ENCODE data around the gene SYK.
"Not testable (repeated sequence)": the region's sequence is repeated elsewhere in the genome, so short reads cannot be mapped to it uniquely, and the experiment has no call there.

SYK gene

GRCh38 chr9:90882991-90883600 is 81.5 kb downstream of the SYK start:
- TF ChIP-seq, protein P1, sequence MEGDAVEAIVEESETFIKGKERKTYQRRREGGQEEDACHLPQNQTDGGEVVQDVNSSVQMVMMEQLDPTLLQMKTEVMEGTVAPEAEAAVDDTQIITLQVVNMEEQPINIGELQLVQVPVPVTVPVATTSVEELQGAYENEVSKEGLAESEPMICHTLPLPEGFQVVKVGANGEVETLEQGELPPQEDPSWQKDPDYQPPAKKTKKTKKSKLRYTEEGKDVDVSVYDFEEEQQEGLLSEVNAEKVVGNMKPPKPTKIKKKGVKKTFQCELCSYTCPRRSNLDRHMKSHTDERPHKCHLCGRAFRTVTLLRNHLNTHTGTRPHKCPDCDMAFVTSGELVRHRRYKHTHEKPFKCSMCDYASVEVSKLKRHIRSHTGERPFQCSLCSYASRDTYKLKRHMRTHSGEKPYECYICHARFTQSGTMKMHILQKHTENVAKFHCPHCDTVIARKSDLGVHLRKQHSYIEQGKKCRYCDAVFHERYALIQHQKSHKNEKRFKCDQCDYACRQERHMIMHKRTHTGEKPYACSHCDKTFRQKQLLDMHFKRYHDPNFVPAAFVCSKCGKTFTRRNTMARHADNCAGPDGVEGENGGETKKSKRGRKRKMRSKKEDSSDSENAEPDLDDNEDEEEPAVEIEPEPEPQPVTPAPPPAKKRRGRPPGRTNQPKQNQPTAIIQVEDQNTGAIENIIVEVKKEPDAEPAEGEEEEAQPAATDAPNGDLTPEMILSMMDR (IDR thresholded peaks at IDR 0.05; ENCODE audit: low read depth, low read length) = no peak
- Histone ChIP-seq H3K36me3 (peaks cover 87% of the 10 kb centered on the region), H3K4me3 (ENCODE audit: low read depth, low read length) (no peak overlapping the region), H3K27me3 (ENCODE audit: insufficient read depth, low read depth, severe bottlenecking) (no peaks in the 10 kb centered on the region), H3K9me3 (ENCODE audit: severe bottlenecking) (peaks cover 7% of the 10 kb centered on the region), H3K27ac (no peak overlapping the region)
- no peak for DNase-seq

GRCh38 chr9:90883661-90884060 is 82.0 kb downstream of the SYK start:
- no peak for DNase-seq
- peaks cover 7% of the 10 kb centered on the region for H3K9me3 ChIP-seq (ENCODE audit: severe bottlenecking)
- TF ChIP-seq, protein P1 (IDR thresholded peaks at IDR 0.05; ENCODE audit: low read depth, low read length) = no peak
- no peaks in the 10 kb centered on the region for H3K27me3 ChIP-seq (ENCODE audit: insufficient read depth, low read depth, severe bottlenecking)
- H3K4me3 ChIP-seq (ENCODE audit: low read depth, low read length) = no peak overlapping the region
- no peak overlapping the region for H3K27ac ChIP-seq
- H3K36me3 ChIP-seq = peaks cover 87% of the 10 kb centered on the region

- H3K9me3 ChIP-seq (ENCODE audit: severe bottlenecking) = peaks cover 7% of the 10 kb centered on the region
- no peak overlapping the region for H3K27ac ChIP-seq
- H3K36me3 ChIP-seq = peaks cover 87% of the 10 kb centered on the region
- TF ChIP-seq, protein P1 (IDR thresholded peaks at IDR 0.05; ENCODE audit: low read depth, low read length) = no peak
- no peak overlapping the region for H3K4me3 ChIP-seq (ENCODE audit: low read depth, low read length)
- no peak for DNase-seq
- H3K27me3 ChIP-seq (ENCODE audit: insufficient read depth, low read depth, severe bottlenecking) = no peaks in the 10 kb centered on the region
Measured at GRCh38 chr9:90884178-90884577, 82.6 kb downstream of the SYK start.

GRCh38 chr9:90886868-90887267 is 85.2 kb downstream of the SYK start:
- not testable (repeated sequence) for H3K27ac ChIP-seq; H3K9me3 ChIP-seq (ENCODE audit: severe bottlenecking); H3K27me3 ChIP-seq (ENCODE audit: insufficient read depth, low read depth, severe bottlenecking); DNase-seq; H3K4me3 ChIP-seq (ENCODE audit: low read depth, low read length)
- H3K36me3 ChIP-seq = peaks cover 87% of the 10 kb centered on the region

DNA sequence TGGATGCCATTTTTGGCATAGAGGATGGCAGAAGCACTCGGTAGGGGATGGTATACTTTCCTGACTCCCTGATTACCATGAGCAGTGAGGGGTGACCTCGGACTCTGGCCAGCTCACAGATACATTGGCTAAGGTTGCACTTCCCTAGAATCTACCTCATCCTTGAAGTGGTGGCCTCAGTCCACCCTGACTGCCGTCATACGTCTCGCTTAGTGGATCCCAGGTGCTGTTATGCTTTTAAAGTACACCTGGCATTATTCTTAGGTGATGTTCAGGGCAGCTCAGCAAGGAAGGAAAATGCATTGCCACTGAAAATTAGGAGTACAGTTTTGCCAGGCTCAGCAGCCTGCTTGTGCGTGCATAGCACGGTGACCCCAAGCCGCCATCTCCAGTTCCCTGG is 87.3 kb downstream of the SYK start:
- TF ChIP-seq, protein P1 (IDR thresholded peaks at IDR 0.05; ENCODE audit: low read depth, low read length) = no peak
- H3K36me3 ChIP-seq = peaks cover 88% of the 10 kb centered on the region
- H3K27ac ChIP-seq = no peak overlapping the region
- no peak overlapping the region for H3K4me3 ChIP-seq (ENCODE audit: low read depth, low read length)
- H3K27me3 ChIP-seq (ENCODE audit: insufficient read depth, low read depth, severe bottlenecking) = no peaks in the 10 kb centered on the region
- H3K9me3 ChIP-seq (ENCODE audit: severe bottlenecking) = no peaks in the 10 kb centered on the region
- no peak for DNase-seq

- Histone ChIP-seq H3K9me3 (ENCODE audit: severe bottlenecking) (no peaks in the 10 kb centered on the region), H3K27me3 (ENCODE audit: insufficient read depth, low read depth, severe bottlenecking) (no peaks in the 10 kb centered on the region), H3K36me3 (peaks cover 95% of the 10 kb centered on the region), H3K27ac (no peak overlapping the region), H3K4me3 (ENCODE audit: low read depth, low read length) (no peak overlapping the region)
- no peak for DNase-seq
- TF ChIP-seq, protein P1 (IDR thresholded peaks at IDR 0.05; ENCODE audit: low read depth, low read length) = peak; percentile 25; the same call in 1 of the 2 replicates
Measured at GRCh38 chr9:90890146-90890810, 88.7 kb downstream of the SYK start.

Measured in WERI-Rb-1 (cell line).